RCC 7860 (cell line): Measurements from ENCODE around the gene C10orf90.

Experiments used
- DNase-seq: peaks from one replicate; pipeline ENCODE4 v3.0.0-alpha.2; 2015; ENCODE audit warnings: low spot score
- FAIRE-seq: peaks from 2 replicates; lab custom pipeline; 2012; peaks lifted over from hg19 to GRCh38; lab: Jason Lieb, UNC

C10orf90 gene

DNA sequence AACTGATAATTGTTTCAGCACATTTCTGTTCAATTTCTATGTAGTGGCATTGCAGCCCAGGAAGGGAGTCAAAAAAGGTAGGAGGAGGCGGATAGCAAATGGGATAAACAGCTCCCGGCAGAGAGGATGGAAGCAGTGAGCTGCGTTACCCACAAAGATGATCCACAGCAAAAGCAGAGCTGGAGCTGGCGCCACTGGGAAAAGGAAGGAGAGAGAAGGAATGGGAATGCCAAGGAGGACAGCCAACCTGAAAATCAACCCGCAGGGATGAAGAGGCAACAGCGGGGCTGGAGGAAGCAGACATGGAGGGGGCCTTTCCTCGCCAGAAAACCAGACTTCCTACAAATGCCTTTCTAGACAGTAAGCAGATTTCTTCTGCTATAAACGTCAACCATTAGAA, 199.5 kb downstream of the C10orf90 start:
- DNase-seq = no peak
- no peak for FAIRE-seq

- no peak for FAIRE-seq
- no peak for DNase-seq
Measured at GRCh38 chr10:126469692-126470091, 200.8 kb downstream of the C10orf90 start.

DNA sequence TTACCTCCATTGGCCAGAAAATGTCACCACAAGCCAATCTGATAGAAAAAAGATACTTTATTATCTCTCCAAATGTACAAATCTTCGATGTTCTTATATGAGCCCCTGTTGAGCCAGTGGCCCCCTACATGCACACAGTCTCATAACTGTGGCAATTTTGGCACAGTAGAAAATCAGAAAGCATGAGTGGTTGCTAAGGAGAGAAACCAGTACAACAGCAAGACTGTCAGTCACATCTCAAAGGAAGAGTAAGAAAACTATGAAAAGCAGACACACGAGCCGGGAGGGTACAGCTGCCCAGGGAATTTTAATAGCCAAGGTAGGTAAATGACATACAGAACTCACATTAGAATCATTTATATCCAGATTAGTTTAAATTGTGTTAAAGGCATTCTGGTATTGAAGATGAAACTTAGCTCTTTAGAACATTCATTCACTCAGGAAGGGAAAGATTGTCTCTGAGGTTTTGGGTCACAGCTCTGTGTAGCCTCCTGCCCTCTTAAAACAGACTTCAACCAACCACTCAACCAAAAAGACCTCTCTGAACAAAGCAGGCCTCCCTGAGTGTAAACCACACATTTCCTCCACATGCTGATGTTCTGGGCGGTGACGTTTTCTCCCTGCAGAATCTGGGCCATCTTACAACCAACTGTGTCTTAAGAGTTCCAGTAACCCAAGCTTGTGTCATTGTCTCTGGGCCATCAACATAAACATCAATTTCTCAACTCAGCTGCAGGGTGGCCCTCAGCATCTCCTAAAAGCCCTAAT, 201.4 kb downstream of the C10orf90 start:
- DNase-seq (no peak), FAIRE-seq (no peak)

DNA sequence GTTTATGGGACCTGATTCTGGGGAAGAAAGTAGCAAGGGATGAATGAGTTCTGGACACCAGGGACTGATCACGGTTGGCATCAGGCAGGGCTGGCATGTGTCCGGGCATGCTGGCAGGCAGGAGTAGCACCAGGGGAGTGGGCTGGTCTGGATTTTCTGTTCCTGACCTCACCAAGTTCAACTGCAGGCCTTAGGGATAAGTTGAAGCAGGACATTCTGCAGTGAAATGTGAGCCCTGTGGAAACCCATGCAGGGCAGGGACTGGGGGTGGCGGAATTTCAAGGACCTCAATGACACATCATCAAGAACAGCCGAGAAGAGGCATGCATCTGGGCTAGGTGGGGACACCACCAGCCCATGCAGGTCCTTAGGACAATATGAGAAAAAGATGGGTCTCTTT, 202.0 kb downstream of the C10orf90 start:
- no peak for FAIRE-seq
- DNase-seq = no peak

- FAIRE-seq (no peak), DNase-seq (no peak)
Measured at GRCh38 chr10:126465771-126466170, 204.7 kb downstream of the C10orf90 start.

DNA sequence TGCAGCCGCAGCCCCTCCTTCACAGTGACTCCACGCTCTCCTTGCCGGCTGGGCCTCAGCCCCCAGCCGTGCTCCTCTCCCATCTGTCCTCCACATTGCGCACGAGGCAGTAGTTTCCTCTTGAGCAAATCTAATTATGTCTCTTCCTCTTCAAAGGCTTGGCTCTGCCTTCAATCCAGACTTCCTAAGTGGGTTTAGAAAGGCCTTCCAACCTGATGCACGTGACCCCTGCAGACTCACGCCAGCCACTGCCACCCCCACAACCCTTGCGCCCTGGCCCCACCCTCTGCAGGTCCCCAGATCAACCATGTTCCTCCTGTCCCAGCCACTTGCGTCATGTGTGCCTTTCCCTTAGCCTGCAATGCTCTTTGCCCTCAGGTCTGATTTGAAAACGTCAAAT, 207.2 kb downstream of the C10orf90 start:
- no peak for DNase-seq
- no peak for FAIRE-seq

- DNase-seq (no peak), FAIRE-seq (no peak)
Measured at GRCh38 chr10:126461289-126461940, 209.1 kb downstream of the C10orf90 start.

DNA sequence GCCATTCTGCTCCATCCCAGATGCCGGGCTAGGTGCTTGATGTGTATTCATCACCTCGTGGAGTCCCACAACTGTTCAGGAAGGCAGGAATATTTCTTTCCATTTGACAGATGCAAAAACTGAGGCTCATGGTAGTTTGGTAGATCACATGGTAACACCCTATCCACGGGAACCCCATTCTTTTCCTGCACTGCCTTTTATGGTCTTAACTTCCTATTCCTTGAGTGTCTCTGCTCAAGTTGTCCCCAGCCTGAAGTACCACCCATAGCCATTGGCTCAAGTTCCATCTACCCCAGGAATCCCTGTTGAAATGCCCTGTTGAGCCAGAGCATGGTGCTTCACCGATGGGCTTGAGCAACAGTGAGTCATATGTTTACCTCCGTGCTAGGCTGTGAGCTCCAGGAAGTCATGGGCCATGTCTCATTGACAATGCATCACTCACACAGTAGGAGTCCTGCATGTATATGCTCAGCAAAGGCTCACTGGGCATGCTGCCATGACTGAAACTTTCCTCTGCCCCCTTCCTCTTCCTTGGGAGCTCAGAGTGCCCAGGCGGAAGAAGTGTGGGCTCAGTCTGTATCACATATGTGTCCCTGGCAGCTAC, 210.5 kb downstream of the C10orf90 start:
- DNase-seq = peak; percentile 99
- peak; percentile 97 for FAIRE-seq

DNA sequence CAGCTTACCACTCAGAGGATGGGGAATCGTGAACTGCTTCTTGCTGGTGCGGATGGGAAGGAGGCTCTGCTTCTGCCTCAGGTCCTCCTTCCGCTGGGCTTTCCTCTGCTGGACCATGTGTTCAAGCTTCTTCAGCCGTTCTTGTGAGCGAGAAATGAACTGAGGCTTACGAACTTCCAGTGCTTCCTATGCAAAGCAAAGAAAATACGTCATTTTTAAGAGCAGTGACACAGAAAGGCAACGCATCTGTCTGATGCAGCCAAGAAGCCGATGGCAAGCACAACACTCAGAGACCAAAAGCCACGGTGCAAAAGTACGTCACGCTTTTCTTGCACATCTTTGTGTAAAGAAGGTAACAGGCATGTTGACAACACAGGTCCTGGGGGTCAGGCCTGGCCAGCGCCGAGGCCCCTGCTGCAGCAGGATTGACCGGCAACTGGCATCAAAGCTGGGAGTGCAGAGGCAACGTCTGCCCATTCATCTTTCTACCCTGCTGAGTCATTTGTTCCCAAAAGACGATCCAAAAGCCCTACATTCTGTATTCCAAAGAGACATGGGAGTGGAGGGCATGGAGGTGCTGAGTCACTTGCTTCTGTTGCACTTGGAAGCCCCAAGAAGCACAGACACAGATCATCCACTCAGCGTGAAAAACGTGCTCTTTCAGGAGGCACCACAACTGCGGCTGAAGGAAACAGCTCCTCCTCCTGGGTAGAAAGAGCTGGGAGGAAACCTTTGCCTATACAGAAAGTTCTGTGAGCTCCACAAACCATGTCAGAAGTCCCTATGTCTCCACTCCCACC, 211.3 kb downstream of the C10orf90 start:
- DNase-seq (peak; percentile 58), FAIRE-seq (no peak)

- DNase-seq = no peak
Measured at GRCh38 chr10:126458466-126458865, 212.0 kb downstream of the C10orf90 start.

DNA sequence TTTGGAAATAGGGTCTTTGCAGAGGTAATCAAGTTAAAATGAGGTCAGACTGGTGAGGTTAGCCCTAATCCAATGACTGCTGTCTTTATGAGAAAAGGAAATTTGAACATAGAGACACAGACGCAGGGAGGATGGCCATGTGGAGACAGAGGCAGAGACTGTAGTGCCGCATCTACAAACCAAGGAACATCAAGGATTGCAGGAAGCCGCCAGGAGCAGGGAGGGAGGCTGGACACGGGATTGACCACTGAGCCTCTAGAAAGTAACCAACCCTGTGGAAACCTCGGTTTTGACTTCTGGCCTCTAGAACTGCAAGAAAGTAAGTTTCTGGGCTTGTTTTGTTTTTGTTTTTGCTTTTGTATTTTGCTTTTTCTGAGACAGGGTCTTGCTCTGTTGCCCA, 213.9 kb downstream of the C10orf90 start:
- DNase-seq (no peak), FAIRE-seq (no peak)

More at GRCh38 chr10:126458466-126458865, 212.0 kb downstream of the C10orf90 start:
- no peak for FAIRE-seq

DNA sequence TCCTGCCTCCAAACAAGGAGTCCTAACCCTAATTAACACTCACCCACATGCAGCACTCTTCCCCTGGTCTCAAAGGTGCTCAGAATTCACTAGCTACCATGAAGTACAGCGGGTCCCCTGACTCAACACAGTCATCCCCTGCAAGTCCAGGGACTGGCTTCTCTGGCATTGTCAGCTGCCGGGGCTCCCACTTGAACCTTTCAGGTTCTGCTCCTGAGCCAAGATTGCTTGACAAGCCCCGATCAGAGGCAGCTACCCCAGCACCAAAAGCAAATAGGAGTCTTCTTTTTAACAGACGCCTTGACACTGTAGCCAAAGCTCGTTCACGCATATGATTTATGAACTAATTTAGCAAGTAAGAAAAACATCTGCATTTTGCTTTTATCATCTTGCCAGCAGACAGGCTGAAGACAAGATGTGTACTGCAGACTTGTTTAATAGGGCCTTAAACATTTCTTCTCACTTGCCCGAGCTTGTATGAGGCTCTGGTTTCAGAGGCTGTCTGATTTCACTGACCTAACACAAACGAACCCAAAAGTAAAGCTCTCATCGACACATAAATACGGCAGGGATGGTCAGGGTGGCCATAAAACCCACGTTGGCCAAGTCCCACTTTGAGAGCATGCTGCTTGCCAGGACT, 214.6 kb downstream of the C10orf90 start:
- FAIRE-seq (no peak), DNase-seq (no peak)

- DNase-seq (no peak), FAIRE-seq (no peak)
Measured at GRCh38 chr10:126455036-126455765, 215.3 kb downstream of the C10orf90 start.

- no peak for FAIRE-seq
- DNase-seq = no peak
Measured at GRCh38 chr10:126454045-126454751, 216.3 kb downstream of the C10orf90 start.

DNA sequence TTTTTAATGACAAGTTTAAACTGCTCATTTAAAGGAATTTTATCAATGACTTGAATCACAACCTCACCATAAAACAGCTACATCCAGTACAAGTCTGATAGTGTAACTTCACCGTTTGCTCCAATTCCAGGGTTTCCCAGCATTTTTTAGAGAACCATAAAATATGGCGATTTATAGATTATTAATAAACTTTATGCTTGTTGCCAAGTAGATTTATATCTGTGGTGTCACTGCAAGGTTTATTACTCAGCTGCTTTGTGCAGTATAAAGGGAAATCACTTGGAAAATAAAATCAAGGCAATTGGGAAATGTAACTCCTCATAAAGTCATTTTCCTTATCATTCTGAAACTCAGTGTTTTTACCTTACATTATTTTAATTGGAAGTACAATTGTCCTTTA, 218.2 kb downstream of the C10orf90 start:
- FAIRE-seq = no peak

DNA sequence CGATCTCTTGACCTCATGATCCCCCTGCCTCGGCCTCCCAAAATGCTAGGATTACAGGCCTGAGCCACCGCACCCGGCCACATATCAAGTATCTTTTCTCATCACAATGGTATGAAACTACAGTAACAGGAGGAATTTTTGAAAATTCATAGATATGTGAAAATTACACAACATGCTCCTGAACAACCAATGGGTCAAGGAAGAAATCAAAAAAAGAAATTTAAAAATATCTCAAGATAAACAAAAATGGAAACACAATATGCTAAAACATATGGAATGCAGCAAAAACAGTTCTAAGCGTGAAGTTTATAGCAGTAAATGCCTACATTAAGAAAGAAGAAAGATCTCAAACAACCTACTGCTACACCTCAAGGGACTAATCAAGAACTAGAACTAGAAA, 222.4 kb downstream of the C10orf90 start:
- no peak for FAIRE-seq
- DNase-seq = no peak

More for the DNA sequence above, 218.2 kb downstream of the C10orf90 start:
- no peak for DNase-seq

- DNase-seq (no peak), FAIRE-seq (no peak)
Measured at GRCh38 chr10:126439942-126440341, 230.6 kb downstream of the C10orf90 start.

DNA sequence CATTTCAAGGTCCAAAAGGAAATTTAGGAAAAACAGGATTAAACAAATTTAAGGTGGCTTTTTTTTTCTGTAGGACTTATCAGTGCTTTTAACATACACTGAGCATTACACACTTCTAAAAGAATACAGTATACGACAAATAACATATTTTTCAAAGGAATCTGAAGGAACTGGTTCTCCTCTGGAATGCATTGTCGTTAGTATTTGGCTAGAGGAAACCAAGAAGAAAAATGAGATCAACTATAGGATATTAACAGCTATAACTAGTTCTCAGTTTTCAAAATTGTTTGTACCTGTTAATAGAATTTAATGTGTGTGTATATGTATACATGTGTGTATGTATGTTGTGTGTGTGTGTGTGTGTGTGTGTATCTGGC, 232.1 kb downstream of the C10orf90 start:
- DNase-seq (no peak), FAIRE-seq (no peak)

DNA sequence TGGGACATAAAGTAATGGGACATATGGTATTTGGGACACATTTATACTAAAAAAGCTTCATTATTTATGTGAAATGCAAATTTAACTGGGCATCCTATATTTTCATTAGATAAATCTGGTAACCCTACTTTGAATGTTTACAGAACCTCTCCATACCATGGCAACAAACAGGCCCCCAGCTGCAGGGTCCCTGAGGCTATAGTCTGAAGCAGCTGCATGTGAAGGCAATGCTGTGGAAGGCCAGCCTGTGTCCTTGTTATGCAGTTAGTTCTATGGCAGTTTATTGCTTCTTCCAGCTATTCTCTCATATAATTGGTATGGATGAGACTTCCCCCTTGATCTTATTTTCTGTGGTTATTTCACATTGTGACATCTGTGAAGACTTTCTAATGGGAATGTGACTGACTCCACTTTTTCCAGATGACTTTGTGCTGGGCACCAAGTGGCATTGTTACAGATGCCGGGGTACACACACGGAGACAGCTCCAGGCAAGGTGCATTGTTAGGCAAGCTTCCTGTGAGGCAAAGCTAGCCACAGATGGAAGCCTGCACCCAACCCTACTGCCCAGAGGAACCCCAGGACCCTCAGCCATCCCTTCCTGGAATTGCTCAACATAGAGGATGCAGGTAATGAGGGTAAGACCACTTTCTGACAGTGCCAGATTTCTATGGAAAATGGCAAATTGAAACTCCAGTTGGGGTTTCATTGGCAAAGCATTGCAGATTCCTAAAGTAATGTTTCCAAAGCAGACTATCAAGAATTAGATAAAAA, 232.7 kb downstream of the C10orf90 start:
- FAIRE-seq = no peak
- no peak for DNase-seq
